Measurements from ENCODE around the gene ZFAND3.

- no peak for TF ChIP-seq CTCF (IDR thresholded peaks at IDR 0.05)
- no peak for TF ChIP-seq EZH2 (IDR thresholded peaks at IDR 0.05; ENCODE audit: borderline replicate concordance, insufficient read depth, low read depth, low read length, poor library complexity, severe bottlenecking)
Observed at GRCh38 chr6:37799263-37799644, 20.3 kb upstream of the ZFAND3 start.
